Stomach (tissue), 4 donors: ENCODE results near the gene MAOA.

Experiments used
- CTCF ChIP-seq, 7 experiments: fragments of 450-650 bp in 4 of 7; fragments of 200-600 bp in 3 of 7; sonication (generic) in 3 of 7; IDR thresholded peaks; one replicate each; pipeline ENCODE4 v1.5.1; 2016 to 2019; ENCODE audit warnings: antibody characterized with exemption in 7 of 7, control low read depth in 2 of 7, mild to moderate bottlenecking in 1 of 7
- POLR2A ChIP-seq, 4 donors: fragments of 450-650 bp; IDR thresholded peaks; one replicate each; pipeline ENCODE4 v1.6.1; 2016; ENCODE audit warnings: antibody characterized with exemption in 4 of 4, control low read depth in 2 of 4, mild to moderate bottlenecking in 1 of 4, moderate library complexity in 1 of 4
- POLR2AphosphoS5 ChIP-seq, 3 donors: sonication (generic); formaldehyde crosslinking; IDR thresholded peaks; one replicate each; pipeline ENCODE4 v1.6.1; 2016; ENCODE audit warnings: antibody characterized with exemption in 3 of 3

- no peak for TF ChIP-seq CTCF (IDR thresholded peaks at IDR 0.05)
- no peak for TF ChIP-seq POLR2A (IDR thresholded peaks at IDR 0.05)
- no peak for TF ChIP-seq POLR2AphosphoS5 (IDR thresholded peaks at IDR 0.05)
Observed at GRCh38 chrX:43720961-43721360, 64.9 kb downstream of the MAOA start.
